Endothelial cell of umbilical vein (primary cell): ENCODE data around the gene PDGFB. TPM values are rescaled to one million over a fixed set of nuclear protein-coding genes. Genes with fewer than 3 reads are reported as not detected.

Experiments used
- BruUV-seq: library from RNA; stranded (reverse); fragments of 400-500 nt; replicated peaks from 2 replicates; lab custom pipeline; 2021; lab: Mats Ljungman, UMichigan
- CTCF ChIA-PET: fragments of 300-600, 350-600 bp; sonication (Branson Sonifier 250); formaldehyde crosslinking; loops from one replicate; lab custom pipeline; 2021; ENCODE audit warnings: antibody characterized with exemption, inconsistent platforms; lab: Charles Lee
- POLR2A ChIA-PET: fragments of 300-600, 350-600 bp; sonication (Branson Sonifier 250); formaldehyde crosslinking; loops from one replicate; lab custom pipeline; 2021; ENCODE audit warnings: antibody characterized with exemption, inconsistent platforms; lab: Charles Lee
- DNase-seq: peaks from one replicate; pipeline ENCODE4 v3.0.0-alpha.2; 2011; ENCODE audit warnings: low read depth, low spot score
- FAIRE-seq: peaks from 2 replicates; lab custom pipeline; 2011; peaks lifted over from hg19 to GRCh38; lab: Jason Lieb, UNC
- H2AFZ ChIP-seq: 2 replicates; pipeline ENCODE4 v1.6.0; 2012; ENCODE audit warnings: low read depth, low read length, control low read depth, inconsistent platforms
- H3K27ac ChIP-seq: 2 replicates; pipeline ENCODE4 v1.5.1; 2011; ENCODE audit warnings: low read depth, mild to moderate bottlenecking, control low read depth, low read length, moderate library complexity; ENCODE audit not compliant: insufficient read depth
- H3K27me3 ChIP-seq, 2 experiments: 2 replicates each; pipeline versions ENCODE4 v1.6.0 to v1.6.1; 2011; ENCODE audit warnings: low read length in 2 of 2, mixed read lengths in 1 of 2; ENCODE audit not compliant: control insufficient read depth in 2 of 2, insufficient read depth in 2 of 2
- H3K36me3 ChIP-seq, 2 experiments: 2 replicates in 1 of 2; 3 replicates in 1 of 2; pipeline ENCODE4 v1.5.1; 2011; ENCODE audit warnings: low read length in 2 of 2, mild to moderate bottlenecking in 1 of 2, moderate library complexity in 1 of 2; ENCODE audit not compliant: control insufficient read depth in 2 of 2, insufficient read depth in 2 of 2; ENCODE audit errors: extremely low read depth in 1 of 2
- H3K4me1 ChIP-seq: 3 replicates; pipeline ENCODE4 v1.5.1; 2011; ENCODE audit warnings: mild to moderate bottlenecking, low read length; ENCODE audit not compliant: control insufficient read depth, insufficient read depth; ENCODE audit errors: extremely low read depth
- H3K4me2 ChIP-seq: 2 replicates; pipeline ENCODE4 v1.6.1; 2011; ENCODE audit warnings: low read length, control low read depth, mixed read lengths; ENCODE audit not compliant: insufficient read depth
- H3K4me3 ChIP-seq, 3 experiments: fragments of 200-600 bp in 1 of 3; sonication (generic), shearing (Covaris generic) in 1 of 3; replicated peaks in 1 of 3; 2 replicates each; pipeline ENCODE4 v1.5.1; 2011 to 2016; ENCODE audit warnings: control low read depth in 3 of 3, low read length in 3 of 3, mild to moderate bottlenecking in 2 of 3, inconsistent platforms in 1 of 3, low read depth in 1 of 3, moderate library complexity in 1 of 3; ENCODE audit not compliant: insufficient read depth in 1 of 3
- H3K79me2 ChIP-seq: 2 replicates; pipeline ENCODE4 v1.6.0; 2012; ENCODE audit warnings: low read length, inconsistent platforms; ENCODE audit not compliant: control insufficient read depth, insufficient read depth
- H3K9ac ChIP-seq: replicated peaks from 2 replicates; pipeline ENCODE3; 2011; ENCODE audit warnings: low read length, control low read depth; ENCODE audit not compliant: insufficient read depth; ENCODE audit errors: extremely low read depth
- H3K9me1 ChIP-seq: replicated peaks from 3 replicates; pipeline ENCODE4 v1.6.0; 2011; ENCODE audit warnings: mild to moderate bottlenecking, low read length; ENCODE audit not compliant: control insufficient read depth, insufficient read depth; ENCODE audit errors: extremely low read depth
- H3K9me3 ChIP-seq: replicated peaks from 2 replicates; pipeline ENCODE4 v1.5.1; 2012; ENCODE audit warnings: low read length, inconsistent platforms; ENCODE audit not compliant: control insufficient read depth, insufficient read depth
- H4K20me1 ChIP-seq: replicated peaks from 2 replicates; pipeline ENCODE3; 2011; ENCODE audit warnings: mild to moderate bottlenecking, low read length; ENCODE audit not compliant: control insufficient read depth, insufficient read depth; ENCODE audit errors: extremely low read depth
- CTCF ChIP-seq, 2 donors: IDR thresholded peaks; 1 replicate in 1 of 2; 2 replicates in 1 of 2; pipeline ENCODE4 v1.5.1; 2011; ENCODE audit warnings: low read length in 2 of 2, mild to moderate bottlenecking in 2 of 2, moderate library complexity in 2 of 2, control low read depth in 1 of 2, inconsistent platforms in 1 of 2, low read depth in 1 of 2; ENCODE audit not compliant: insufficient read depth in 1 of 2; ENCODE audit errors: extremely low read depth in 1 of 2
- EZH2 ChIP-seq: IDR thresholded peaks from 2 replicates; pipeline ENCODE4 v1.6.1; 2012; ENCODE audit warnings: borderline replicate concordance, low read depth, mild to moderate bottlenecking, moderate library complexity, low read length, inconsistent platforms; ENCODE audit not compliant: severe bottlenecking
- FOS ChIP-seq: IDR thresholded peaks from 2 replicates; pipeline ENCODE4 v1.6.1; 2011; ENCODE audit warnings: mild to moderate bottlenecking, low read length, moderate library complexity, borderline replicate concordance; ENCODE audit not compliant: insufficient read depth
- GATA2 ChIP-seq: IDR thresholded peaks from 2 replicates; pipeline ENCODE4 v1.7.0; 2011; ENCODE audit warnings: low read depth, mild to moderate bottlenecking, moderate library complexity, mixed read lengths, low read length; ENCODE audit not compliant: insufficient read length, insufficient read depth
- JUN ChIP-seq: IDR thresholded peaks from 2 replicates; pipeline ENCODE4 v1.6.1; 2011; ENCODE audit warnings: borderline replicate concordance, low read depth; ENCODE audit not compliant: insufficient read length, insufficient read depth
- MAX ChIP-seq: IDR thresholded peaks from 2 replicates; pipeline ENCODE4 v1.6.1; 2011; ENCODE audit not compliant: insufficient read depth, insufficient read length
- MYC ChIP-seq: IDR thresholded peaks from one replicate; pipeline ENCODE4 v1.6.1; 2011; ENCODE audit warnings: mild to moderate bottlenecking, low read depth, low read length
- POLR2A ChIP-seq: IDR thresholded peaks from 2 replicates; pipeline ENCODE4 v1.6.1; 2012; ENCODE audit warnings: low read depth, mild to moderate bottlenecking, control low read depth, low read length
- POLR2AphosphoS5 ChIP-seq: IDR thresholded peaks from 2 replicates; pipeline ENCODE4 v1.6.1; 2012; ENCODE audit warnings: low read depth, mild to moderate bottlenecking, control low read depth, low read length, moderate library complexity; ENCODE audit not compliant: insufficient read depth
- dilution Hi-C: fragments of 300-500 bp; cut with MboI; formaldehyde crosslinking; loops from one replicate; pipeline ENCODE4 v1.15.0; 2019; ENCODE audit warnings: low sequenced_read_pairs; ENCODE audit not compliant: extremely low pct_ligation_motif_present
- intact Hi-C: fragments of 100-400 bp; cut with micrococcal nuclease; formaldehyde crosslinking; loops from one replicate; pipeline ENCODE4 v1.10.0; 2022
- polyA plus RNA-seq, 4 experiments: library from polyadenylated mRNA; depleted of rRNA in 3 of 4; stranded (reverse) in 3 of 4; unstranded in 1 of 4; fragments of >200 nt; gene quantifications; 2 replicates each; pipeline versions ENCODE4 v1.2.1 to v1.2.3, GENCODE V29; 2011 to 2012; ENCODE audit warnings: missing spikeins in 1 of 4
- total RNA-seq: library from RNA; stranded (reverse); gene quantifications from 2 replicates; pipeline ENCODE4 v1.2.3, GENCODE V29; 2021

PDGFB gene
- total and polyA plus RNA-seq, 2 donors (not counting 3 experiments of a cell fraction or from before 2014, with no cell fraction given) = 135 to 240 TPM

GRCh38 chr22:39250131-39250530 lies 5.3 kb upstream of the PDGFB start:
- intact Hi-C loops = loop anchor here (10.0 kb wide), 1 partner anchor 275 kb away; the partner anchor contains the start of gene ATF4

More at GRCh38 chr22:39250131-39250530, 5.3 kb upstream of the PDGFB start:
- no TSS peak for BruUV-seq
- DNase-seq (no peak), FAIRE-seq (no peak)
- ChIA-PET CTCF (interaction anchor here (0.5 to 3.7 kb wide), 5 partner anchors 9 to 79 kb away, joined by 3 to 19 read pairs (median 5); no protein-coding TSS in a partner anchor), POLR2A (interaction anchor here (0.5 kb wide), 1 partner anchor 75 kb away, joined by 3 read pairs; no protein-coding TSS in a partner anchor)
- Histone ChIP-seq H3K4me2 (no peak overlapping the region), H3K36me3 (no peaks in the 10 kb centered on the region), H3K4me3 (no peak overlapping the region), H3K27me3 (no peaks in the 10 kb centered on the region), H4K20me1 (no peaks in the 10 kb centered on the region), H3K9me1 (no peaks in the 10 kb centered on the region), H3K79me2 (no peaks in the 10 kb centered on the region), H3K9ac (no peak overlapping the region), H3K27ac (no peak overlapping the region), H2AFZ (no peak overlapping the region), H3K4me1 (peaks cover 40% of the 10 kb centered on the region), H3K9me3 (no peaks in the 10 kb centered on the region)
- dilution Hi-C loops = no loop called here
- TF ChIP-seq GATA2 (no peak), JUN (no peak), MAX (no peak), EZH2 (no peak), POLR2A (no peak), FOS (no peak), POLR2AphosphoS5 (no peak), CTCF (IDR thresholded peaks at IDR 0.05; ENCODE audit: extremely low read depth in 1 of 2, insufficient read depth in 1 of 2, low read depth in 1 of 2, low read length in 2 of 2) (no peak), MYC (no peak)
